Measurements from ENCODE around the gene UBE2N.

Gene UBE2N

DNA sequence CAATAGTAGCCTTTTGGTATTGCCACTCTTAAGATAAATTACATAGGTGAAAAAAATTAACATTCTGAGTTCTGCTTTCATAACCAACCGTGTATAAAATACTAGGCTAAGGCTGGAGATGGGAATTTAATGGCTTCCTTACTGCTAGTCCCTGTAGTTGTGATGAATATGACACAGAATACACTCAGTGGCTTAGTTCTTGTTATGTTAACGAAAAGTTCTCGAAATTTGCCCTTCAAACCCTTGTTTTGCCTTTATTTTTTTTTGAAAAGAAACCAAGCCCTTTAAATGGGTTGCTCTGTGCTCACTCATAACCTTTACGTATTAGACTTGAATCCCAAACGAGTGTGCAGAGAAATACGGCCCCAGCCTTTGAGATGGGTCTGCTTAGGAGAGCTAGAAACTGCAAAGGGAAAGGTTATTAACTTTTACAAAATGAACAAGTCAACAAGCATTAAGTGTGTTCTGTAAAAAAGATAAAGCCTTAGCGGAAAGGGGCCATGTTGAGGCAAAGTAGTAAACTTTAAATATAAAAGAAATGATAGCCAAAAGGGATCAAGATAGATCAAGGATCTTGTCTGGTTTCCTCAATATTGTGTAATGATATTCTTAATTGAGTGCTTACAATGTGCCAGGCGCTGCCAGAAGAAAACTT, 62.3 kb downstream of the UBE2N start:
- no peak for DNase-seq (ENCODE audit: low read depth)

DNA sequence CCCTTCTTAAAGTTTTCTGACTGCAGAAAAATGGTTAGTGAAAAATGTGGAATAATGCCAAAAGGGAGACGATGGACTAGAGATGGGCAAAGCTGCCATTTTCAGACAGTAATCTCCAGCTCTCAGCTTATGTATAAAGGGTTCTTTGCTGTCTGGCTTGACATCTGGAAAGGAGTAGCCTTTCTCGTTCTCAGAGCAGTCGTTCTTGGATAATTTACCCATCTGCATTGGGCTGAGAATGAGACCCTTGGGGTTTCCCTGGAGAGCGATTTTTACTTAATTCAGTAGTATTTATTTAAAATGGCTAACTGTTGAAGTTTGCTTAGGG, 62.8 kb downstream of the UBE2N start:
- DNase-seq (ENCODE audit: low read depth), result no peak

DNA sequence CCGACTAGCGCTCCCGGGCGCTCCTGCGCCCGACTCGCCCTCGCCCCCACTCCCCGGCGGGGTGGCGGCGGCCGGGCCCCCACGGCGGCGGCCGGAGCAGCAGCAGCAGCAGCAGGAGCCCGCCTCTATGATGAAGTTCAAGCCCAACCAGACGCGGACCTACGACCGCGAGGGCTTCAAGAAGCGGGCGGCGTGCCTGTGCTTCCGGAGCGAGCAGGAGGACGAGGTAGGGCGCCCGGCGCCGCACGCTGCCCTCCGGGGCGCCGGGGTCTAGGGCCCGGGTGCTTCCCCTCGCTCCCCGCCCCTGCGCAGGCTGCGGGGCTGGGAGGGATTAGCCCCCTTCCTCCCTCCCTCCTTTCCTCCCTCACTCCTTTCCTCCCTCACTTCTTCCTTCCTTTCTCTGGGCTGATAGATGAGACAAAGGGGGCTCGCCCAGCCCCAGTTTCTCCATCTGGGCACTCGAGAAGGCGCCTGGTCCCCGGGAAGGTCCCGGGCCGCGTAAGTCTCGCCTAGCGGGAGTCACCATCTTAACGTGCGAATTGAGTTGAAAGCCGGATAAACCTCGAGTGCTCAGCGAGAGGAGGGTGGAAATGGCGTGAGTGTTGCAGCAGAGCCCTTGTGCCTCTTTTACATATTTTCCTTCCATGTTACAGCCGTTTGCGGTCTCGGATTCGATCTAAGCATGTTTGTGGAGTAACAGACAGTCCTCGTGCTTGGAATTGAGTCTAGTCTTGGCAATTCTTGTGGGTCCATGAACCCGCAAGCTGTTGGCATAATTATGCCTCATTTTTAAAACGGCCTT, 63.4 kb downstream of the UBE2N start:
- DNase-seq (ENCODE audit: low read depth), result peak; percentile 54

DNA sequence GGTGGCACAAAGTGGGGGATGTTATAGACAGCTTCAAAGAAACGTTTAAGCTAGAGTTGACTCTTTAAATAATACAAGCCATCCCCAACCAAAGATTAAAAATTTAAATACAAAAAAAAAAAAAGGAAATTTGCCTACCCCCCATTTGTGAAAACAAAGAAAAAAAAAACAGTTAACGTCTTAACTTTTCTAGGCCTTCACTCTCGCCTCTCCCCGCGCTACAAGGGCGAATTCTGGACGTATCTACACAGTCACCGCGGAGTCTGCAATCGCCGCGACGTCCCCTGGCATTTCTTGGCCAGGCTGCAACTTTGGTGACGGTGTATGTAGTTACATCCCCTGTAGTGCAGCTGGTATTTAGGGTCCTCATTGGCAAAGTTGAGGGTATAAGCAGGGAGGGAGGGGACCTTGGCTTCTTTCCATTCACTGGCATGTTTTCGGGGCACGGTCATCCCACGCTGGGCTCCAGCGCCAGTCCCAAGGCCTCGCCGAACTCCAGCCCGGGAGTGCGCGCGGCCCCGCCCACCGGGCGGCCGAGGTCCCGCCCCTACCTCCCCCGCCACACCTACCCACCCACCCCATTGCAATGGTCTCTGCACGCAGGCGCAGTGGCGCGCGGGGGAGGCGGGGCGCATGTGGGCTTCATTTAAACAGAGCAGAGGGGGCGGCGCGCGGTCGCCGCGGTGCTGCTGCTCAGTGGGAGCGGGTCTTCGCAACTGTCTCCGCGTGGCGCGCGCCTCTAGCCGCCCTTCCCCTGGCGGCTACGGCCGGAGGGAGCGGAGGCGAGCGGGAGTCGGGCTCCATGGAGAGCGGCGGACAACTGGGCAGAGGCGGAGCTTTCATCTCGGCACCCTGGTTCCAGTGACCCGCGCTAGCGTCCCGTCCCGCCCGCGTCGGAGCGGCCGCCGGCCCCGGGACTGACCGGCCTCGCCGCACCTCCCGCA, 64.2 kb downstream of the UBE2N start, which contains the start of gene NUDT4:
Gene NUDT4, plus strand, starts transcription at position 674 of the 944 bp plus-strand sequence. CDS start 398 bp downstream, outside the sequence.
- no peak for DNase-seq (ENCODE audit: low read depth)

DNA sequence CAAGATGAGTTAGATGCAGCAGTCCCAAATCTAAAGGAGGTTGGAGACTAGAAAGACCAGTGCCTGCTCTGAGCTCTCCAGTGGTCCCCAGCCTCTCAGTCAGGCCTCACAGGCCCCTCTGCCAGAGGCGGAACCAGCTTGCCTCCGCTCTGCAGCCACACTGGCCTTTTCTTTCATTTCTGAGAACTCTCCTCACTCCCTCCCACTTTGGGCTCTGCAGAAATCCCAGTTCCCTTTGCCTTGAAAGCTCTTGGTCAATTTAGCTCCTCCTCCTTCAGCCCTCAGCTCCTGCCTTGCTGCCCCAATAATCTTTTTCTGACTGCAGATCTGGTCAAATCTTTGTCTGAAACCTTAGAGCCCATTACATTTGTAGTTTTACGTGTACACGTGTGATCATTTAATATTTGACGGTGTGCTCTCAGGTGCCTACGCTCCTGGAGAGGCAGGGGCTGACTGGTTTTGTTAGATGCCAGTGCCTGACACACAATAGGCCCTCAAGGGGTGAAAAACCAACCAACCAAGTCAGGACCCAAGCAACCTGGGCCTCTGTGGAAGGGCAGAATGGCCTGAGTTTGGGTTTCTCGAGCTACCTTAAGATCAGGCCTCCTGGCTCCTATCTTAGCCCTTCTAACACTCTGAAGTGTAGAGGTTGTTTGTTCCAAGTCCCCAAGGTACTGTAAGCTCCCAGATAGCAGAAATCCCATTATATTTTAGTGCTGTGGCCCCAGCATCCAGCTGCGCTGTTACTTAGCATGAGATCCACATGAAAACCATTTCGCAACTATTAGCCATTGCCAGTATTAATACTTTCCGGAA, 65.1 kb downstream of the UBE2N start:
- no peak for DNase-seq (ENCODE audit: low read depth)

DNA sequence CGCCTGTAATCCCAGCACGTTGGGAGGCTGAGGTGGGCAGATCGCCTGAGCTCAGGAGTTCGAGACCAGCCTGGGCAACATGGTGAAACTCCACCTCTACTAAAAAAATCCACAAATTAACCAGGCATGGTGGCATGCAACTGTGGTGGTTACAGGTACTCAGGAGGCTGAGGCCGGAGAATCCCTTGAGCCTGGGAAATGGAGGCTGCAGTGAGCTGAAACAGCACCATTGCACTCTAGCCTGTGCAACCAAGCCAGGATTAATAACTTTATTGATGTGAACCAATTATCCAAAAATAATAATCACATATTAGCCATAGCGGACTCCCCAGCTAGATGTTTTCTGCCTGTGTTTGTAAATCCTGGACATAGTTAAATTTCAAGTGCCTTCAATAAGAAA, 65.8 kb downstream of the UBE2N start:
- DNase-seq (ENCODE audit: low read depth), result no peak

DNA sequence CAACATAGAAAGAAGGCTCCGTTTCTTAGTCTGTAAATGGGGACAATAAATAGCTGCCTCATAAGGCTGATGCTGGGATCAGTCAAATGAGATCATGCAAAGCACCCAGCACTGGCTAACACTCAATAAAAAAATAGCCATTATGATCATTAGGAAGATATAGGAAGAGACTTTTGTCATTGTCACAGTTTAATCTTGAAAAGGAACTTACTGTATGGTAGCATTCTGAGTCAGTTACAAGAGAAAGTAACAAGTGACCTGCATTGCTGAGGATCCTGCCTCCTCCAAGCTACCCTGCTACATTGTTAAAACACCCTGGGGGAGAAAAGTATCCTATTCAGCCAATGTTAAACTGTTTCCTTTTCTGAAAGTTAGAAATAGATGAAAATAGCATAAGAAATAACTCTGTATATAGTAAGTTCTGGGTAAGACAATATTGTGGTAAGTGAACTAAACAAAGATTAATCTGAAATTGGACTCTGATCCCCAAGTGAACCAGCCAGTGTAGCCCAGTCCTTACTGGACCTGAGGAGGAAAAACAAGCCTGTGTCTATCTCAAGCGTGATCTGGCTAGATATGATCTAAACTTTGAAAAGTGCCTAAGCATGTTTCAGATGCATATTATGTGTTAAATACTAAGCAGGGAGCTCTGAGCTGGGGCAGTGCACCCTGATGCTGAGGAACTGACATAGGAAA, 67.6 kb downstream of the UBE2N start:
- no peak for DNase-seq (ENCODE audit: low read depth)

DNA sequence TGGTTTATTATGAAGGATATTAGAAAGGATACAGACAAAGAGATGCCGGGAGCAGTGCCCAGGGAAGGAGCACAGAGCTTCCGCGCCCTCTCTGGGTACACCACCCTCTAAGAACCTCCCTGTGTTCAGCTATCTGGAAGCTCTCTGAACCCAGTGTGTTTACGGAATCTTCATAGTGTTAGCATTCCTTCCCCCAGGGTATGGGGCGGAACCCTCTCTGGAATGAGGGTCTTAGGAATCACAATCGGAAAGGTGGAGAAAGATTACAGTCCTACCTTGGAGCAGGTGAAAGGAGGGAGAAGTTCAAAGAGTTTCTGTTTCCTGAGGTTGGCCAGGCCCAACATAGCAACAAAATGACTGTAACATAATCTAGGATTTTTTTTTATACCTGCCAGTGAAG, 70.8 kb downstream of the UBE2N start:
- no peak for DNase-seq (ENCODE audit: low read depth)

DNA sequence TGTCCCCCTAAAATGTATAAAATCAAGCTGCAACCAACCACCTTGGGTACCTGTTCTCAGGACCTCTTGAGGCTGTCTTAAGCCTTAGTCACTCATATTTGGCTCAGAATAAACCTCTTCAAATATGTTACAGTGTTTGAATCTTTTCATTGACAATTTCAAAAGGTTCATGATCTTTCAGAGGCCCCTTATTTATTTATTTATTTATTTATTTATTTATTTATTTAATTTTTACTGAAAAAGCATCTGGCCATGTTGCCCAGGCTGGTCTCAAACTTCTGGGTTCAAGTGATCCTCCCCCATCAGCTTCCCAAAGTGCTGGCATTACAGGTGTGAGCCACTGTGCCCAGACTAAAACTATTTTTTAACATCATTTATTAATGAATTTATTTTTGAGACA, 72.2 kb downstream of the UBE2N start:
- no peak for DNase-seq (ENCODE audit: low read depth)

DNA sequence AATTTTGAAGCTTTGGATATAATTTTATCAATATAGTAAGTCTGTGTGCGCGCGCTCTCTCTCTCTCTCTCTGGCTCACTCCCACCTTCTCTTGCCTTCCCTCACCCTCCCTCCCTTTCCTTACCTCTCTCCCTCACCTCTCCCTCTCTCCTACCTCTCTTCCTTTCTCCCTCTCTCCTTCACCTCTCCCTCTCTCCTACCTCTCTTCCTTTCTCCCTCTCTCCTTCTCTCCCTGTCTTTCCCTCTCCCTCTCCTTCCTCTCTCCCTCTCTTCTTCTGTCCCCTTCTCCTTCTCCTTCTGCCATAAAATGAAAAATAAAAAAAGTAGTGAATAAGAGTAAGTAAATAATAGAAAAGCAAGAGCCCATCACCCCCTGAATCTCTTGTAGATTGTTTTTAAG, 73.0 kb downstream of the UBE2N start:
- DNase-seq (ENCODE audit: low read depth), result no peak

DNA sequence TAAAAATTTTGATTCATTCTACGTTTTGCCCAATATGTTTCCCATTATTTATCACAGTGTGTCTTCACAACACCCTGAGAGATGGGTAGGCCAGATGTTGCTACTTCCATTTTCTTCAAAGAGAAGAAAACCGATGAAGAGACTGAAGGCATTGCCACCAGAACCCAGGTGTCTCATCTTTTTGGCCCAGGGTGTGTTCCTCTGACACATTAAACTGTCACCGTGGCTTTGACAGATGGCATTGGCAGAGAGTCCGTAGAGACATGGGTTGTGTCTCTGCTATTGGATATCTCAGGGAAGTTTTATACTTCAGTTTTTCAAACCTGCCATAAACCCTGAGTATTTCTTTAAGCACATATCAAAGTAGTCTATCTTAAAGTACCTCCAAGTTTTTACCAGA, 75.3 kb downstream of the UBE2N start:
- no peak for DNase-seq (ENCODE audit: low read depth)

DNA sequence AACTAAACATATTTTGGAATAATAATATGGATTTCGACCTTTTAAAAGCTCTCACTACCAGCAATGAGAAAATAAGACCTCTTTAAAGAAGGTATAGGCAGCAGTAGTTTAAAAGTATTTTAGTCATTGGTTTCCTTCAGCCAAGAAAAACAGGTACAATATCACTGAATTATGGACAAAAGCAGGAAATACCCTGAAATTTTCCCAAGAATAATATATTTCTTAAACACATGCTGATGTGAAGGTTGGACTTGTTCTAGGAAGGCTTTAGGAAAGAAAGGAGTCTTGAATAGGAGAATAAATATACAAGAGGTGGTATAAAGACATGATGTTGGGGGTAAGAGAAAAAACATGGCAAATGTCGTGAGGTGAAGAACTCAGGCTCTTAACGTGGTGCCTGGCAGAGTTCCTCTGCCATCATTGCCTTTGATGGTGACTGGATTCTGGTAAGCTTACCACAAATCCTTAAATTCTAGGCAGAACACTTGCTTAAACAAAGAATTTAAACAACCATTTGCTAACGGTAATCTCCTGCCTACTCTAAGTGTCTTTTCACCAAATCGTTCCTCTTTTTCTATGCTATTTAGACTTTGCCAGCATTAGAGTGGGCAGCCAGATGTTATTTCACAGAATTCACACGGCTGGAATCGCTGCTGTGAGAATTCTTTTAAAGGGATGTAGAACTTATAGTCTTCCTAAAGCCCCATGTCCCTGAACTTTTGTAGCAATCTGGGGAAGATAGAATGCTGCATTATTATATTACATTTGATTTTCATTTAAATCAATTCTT, 75.9 kb downstream of the UBE2N start:
- DNase-seq (ENCODE audit: low read depth), result no peak

DNA sequence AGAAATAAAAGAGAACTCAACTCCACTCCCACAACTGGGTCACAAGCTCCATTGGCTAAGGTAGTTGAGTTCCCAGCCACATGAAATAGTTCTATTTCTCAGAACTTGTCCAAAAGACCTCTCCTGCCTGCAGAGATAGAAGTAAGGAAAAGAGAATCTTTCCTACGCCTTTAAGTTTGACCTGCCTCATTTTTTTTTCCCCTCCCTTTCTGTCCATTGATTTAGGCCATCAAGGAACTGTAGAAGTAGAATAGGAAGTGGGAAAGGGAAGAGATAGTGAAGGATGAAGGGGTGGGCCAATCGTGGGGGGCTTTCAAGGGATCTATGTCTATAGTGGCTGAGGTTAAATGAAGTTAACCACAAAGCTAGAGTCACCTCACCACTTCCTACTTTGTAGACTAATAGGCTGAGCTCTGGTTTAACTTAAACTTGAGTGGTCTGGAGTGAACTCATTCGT, 77.9 kb downstream of the UBE2N start:
- DNase-seq (ENCODE audit: low read depth), result no peak

DNA sequence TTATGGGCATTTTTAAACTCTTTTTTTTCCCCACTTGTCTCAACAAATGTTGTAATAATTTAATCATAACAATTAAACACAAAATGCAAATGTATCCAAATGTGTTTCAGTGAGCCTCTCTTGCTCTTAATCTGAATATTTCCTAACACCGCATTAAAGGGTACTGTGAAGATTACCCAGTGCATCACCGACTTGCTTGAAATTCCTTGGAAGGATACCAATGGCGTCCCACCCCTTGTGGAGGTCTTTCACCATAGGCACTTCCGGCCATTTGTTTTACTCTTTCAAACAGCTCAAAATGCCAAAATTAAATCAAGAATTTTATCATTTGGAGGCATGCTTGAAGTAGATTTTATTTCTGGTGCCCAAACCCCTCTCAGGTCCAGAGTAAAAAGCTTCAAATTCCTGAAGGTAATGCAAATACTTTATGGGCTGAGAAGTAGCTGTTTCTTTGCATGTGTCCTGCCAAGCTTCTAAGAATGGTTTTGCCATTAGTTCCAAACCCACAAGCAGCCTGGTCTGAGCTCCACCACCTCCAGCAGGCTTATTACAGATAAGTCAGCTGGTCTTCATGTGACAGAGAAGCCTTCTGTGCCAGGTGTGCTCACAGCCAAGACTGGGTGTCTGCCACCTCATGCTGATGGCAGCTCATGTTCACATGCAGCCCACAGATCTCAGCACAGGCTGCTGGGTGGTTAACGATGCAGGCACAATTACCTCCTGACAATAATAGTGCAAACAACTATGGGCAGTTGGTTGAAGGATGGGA, 80.4 kb downstream of the UBE2N start:
- DNase-seq (ENCODE audit: low read depth), result no peak

DNA sequence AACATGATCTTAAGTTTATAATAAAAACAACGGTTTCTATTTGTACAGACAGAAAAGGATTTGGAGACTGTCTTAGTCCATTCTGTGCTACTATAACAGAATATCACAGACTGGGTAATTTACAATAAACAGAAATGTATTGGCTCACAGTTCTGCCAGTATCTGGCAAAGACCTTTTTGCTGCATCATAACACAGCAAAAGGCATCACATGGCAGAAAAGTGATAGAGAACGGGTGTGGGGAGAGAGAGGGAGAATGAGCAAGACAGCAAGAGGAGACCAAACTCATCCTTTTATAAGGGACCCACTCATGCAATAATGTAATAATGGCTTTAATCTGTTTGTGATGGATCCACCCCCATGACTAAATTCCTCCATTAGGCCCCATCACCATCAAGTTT, 81.1 kb downstream of the UBE2N start:
- DNase-seq (ENCODE audit: low read depth), result no peak

DNA sequence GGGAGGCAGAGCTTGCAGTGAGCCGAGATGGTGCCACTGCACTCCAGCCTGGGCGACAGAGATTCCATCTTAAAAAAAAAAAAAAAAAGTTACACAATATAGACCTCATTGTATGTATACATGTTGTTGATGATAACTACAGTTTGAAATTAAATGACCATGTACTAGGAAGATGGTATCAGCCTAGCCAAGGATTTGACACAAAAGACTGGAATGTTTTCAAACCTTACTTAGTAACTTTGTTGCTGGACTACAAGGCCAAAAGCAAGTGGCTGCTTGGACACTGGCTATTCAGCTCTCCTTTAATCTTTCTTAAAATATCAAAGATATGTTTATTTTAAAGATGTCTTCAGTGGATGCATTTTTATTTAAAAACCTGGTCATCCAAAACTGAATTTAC, 82.9 kb downstream of the UBE2N start:
- DNase-seq (ENCODE audit: low read depth), result no peak

DNA sequence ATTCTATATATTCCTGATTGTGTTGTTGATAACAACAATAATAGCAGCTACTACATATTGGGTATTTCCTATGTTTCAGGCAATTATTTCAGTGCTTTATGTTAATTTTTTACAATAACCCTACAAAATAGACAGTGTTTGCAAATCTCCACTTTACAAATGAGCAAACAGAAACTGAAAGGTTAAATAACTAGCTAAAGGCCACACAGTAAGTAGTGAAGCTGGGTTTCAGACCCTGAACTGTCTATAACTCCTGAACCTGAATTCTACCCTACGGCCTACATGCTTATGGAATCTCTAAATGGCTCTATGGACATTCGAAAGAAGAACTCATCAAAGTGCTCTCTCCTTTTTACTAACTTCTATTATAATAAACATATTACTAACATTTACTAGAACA, 83.7 kb downstream of the UBE2N start:
- no peak for DNase-seq (ENCODE audit: low read depth)

DNA sequence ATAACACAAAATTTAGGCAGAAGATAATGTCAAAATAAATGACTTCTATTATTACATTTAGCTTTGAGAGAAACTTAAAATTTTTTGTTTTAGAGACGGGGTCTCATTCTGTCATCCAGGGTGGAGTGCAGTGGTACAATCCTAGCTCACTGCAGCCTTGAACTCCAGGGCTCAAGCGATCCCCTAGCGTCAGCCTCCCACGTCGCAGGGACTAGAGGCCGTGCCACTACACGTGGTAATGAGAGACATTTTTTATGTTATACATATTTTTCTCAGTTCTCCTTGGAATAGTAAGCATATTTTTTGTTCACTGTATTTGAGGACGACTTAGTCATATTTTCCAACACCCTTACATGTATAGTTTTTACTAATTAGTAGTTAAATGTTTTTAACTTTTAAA, 85.5 kb downstream of the UBE2N start:
- no peak for DNase-seq (ENCODE audit: low read depth)
